NCI-H526 treated with DMSO at 0.1 percent for 48 hours (cell line): ENCODE results near the gene ZNF180.
"Not testable (repeated sequence)": the region's sequence is repeated elsewhere in the genome, so short reads cannot be mapped to it uniquely, and the experiment has no call there.

ENCODE experiments used
- DNase-seq: peaks from one replicate; lab custom pipeline; 2025; lab: John Stamatoyannopoulos, UW

ZNF180 gene

DNA sequence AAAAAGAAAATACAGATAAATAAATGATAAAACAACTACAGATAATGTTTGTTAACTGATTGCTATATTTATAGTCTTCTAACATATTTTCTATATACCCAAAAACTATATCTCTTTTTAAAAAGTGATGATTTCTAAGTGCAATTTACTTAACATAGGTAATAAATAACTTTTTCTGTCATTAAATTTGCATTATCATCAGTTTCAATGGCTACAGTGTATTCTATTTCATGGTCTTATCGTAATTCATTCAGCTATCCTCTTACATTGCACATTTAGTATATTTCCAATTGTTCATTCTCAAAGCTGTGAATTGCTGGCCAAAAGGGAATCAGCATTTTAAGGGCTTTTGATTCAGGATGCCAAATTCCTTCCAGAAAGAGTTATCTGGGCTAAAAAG is 3.6 kb downstream of the ZNF180 start:
- no peak for DNase-seq

- DNase-seq = no peak
Measured at GRCh38 chr19:44476559-44477408, 23.5 kb downstream of the ZNF180 start.

DNA sequence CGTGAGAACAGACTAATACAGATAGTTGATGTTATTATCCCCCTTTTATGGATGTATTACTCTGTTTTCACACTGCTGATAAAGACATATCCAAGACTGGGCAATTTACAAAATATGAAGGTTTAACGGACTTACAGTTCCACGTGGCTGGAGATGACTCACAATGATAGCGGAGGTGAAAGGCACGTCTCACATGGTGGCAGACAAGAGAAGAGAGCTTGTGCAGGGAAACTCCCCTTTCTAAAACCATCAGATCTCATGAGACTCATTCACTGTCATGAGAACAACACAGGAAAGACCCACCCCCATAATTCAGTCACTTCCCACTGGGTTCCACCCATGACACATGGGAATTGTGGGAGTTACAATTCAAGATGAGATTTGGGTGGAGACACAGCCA is 31.6 kb downstream of the ZNF180 start:
- not testable (repeated sequence) for DNase-seq

DNA sequence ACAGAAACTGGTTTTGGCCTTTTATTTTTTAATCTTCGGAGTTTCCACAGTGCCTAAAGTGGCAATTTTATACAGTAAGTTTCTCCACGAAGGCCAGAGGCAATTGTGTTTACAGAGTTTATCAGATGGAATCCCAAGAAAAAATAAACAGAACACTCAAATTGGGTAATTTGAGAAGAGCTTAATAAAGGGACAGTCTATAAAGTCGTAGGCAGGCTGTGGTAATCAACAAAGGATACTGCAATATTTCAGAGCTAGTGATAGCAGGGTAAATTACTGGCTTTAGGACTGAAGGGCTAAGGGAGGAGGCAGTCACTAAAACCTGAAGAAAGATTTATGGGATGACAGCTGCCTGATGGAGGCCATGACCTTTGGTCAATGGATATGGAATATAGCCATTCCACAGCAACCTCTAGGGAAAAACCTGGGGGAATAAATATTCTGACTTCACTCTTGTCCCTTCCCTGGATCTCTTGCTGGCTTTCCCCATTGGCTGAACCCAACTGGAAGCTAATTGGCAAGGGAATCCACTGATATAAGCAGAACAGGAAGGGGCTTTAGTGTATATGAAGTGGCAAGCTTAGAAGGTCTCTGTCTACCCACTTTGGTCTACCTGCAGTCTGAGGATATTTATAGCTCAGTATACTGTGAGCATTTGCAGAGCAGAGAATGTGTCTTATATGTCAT is 37.6 kb downstream of the ZNF180 start:
- not testable (repeated sequence) for DNase-seq

DNA sequence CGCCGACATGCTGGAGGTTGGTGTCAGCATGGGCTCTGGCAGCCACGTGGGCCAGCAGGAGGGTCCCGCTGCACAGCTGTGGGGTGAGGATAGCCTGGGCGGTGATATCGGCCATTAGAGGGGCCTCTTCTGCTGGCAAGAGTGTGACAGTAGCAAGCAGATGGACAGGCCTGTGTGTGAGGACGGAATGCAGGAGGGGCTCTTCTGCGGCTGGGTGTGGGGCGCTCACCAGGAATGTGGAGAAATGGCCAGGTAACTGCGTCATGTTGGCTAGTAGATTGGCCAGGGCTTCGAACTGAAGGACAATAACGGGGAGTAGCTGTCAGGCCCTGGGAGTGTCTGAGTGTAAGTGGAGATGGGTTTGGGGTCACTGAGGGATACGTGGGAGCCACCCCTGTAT is 44.3 kb downstream of the ZNF180 start:
- DNase-seq = not testable (repeated sequence)

DNA sequence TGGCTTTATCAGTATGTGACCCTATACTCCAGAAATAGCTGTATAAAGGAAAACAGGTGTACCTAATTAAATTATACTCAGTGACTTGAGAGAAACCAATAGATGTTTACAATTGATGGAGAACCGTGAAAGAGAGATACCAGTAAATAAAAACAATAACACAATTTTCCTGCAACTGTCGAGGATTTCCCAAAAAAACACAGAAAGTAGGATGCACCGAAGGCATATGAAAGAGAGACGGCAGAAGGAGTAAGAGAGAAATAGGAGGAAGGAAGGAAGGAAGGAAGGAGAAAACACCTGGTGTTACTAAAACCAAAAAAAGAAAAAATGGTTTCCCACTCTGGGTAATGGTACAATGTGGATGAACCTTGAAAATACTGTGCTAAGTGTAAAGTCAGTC is 45.2 kb downstream of the ZNF180 start:
- no peak for DNase-seq

GRCh38 chr19:44452367-44452766 is 48.0 kb downstream of the ZNF180 start:
- no peak for DNase-seq

GRCh38 chr19:44451687-44452086 is 48.6 kb downstream of the ZNF180 start:
- no peak for DNase-seq

DNA sequence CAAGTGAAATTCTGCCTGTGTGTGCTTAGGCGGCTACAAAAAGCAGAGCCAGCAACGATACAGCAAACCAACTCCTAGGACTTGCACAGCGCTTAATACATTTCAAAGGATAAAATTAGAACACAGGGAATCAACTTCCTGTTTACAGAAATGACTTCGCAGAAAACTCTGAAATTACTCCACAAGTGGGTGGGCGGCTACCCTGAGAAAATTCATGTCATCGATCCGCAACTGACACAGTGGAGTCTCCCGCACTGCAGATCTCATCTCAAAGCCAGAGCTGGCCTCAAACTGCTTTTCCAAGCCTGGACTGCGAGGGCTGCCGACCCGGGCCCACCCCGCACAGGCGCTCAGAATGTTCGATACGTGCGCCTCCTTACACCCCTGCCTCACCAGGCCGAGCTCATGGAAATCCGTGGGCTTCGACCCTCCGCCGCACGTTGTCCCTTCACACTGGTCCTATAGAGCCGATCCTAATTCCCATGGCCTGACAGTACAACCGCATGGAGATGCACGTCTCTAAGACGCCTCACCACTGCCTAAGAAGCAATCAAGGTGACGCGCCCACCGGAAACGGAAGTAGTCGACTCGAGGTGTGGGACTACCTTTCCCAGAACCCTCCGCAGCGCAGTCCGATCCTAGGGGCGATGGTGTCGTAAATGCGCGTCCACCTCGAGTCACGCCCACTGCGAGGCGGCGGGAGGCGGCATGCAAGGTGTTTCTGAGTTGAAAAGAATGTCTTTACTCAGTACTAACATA is 52.2 kb downstream of the ZNF180 start, which contains the start of gene ZNF229:
TSS of gene ZNF229 (minus strand) at position 557 of the 759 bp plus-strand sequence. CDS start 5,625 bp downstream, outside the sequence.
- peak; percentile 58 for DNase-seq

DNA sequence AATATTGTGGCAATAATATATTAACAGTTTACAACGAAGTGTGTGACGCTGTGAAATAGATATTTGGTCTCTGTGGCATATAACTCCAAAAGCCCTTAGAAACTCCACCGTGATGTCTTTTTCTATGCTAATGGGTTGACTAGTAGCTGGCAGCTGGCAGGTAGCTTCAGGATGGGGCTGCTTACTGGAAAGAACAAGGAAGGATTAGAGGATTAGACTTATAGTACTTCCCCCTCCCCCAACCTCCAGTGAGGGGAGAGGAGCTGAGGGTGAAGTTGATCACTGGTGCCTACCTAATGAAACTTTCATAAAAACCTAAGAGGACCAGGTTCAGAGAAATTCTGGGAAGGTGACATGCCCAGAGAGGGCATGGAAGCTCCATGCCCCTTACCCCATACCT is 61.9 kb downstream of the ZNF180 start:
- no peak for DNase-seq

GRCh38 chr19:44435441-44435840 is 64.9 kb downstream of the ZNF180 start:
- DNase-seq = peak; percentile 46

GRCh38 chr19:44430956-44431355 is 69.4 kb downstream of the ZNF180 start:
- no peak for DNase-seq
